HepG2 (cell line): Measurements from ENCODE around the gene CLEC18B. TPM values are rescaled to one million over a fixed set of nuclear protein-coding genes. Genes with fewer than 3 reads are reported as not detected.
A peak's percentile ranks its signal among the peaks of the same experiment; 100 is the strongest.

Source experiments
- ATAC-seq: fragments of 200-7000 bp; cut with Tn5 transposase; 3 replicates; pipeline ENCODE4 v1.9.1; 2020; ENCODE audit warnings: mild to moderate bottlenecking, moderate library complexity
- BruUV-seq: library from RNA; stranded (reverse); fragments of 400-500 nt; replicated peaks from 2 replicates; lab custom pipeline; 2021; lab: Mats Ljungman, UMichigan
- CTCF ChIA-PET: fragments of 300-600 bp; formaldehyde crosslinking; extraction: SDS; loops from one replicate; lab custom pipeline; 2021; ENCODE audit warnings: low total read pairs, inconsistent platforms, low intra/inter-chr PET ratio; lab: Yijun Ruan, JAX
- POLR2A ChIA-PET: fragments of 350-600 bp; sonication (Branson Sonifier 250); formaldehyde crosslinking; loops from one replicate; lab custom pipeline; 2020; ENCODE audit warnings: antibody characterized with exemption, inconsistent platforms; lab: Yijun Ruan, JAX
- DNase-seq: peaks from one replicate; pipeline ENCODE4 v3.0.0-alpha.2; 2015; ENCODE audit warnings: low spot score
- FAIRE-seq: peaks from 3 replicates; lab custom pipeline; 2011; peaks lifted over from hg19 to GRCh38; lab: Jason Lieb, UNC
- H2AFZ ChIP-seq: one replicate; pipeline ENCODE4 v1.6.1; 2011; ENCODE audit warnings: low read length, inconsistent platforms
- H3K27ac ChIP-seq: fragments of 300-600 bp; 3 replicates; pipeline ENCODE4 v1.8.0; 2011; ENCODE audit warnings: mixed run types, mild to moderate bottlenecking, mixed read lengths, low read length, inconsistent platforms; ENCODE audit not compliant: insufficient read depth; ENCODE audit errors: extremely low read length
- H3K27me3 ChIP-seq, 2 experiments: fragments of 200-600 bp in 1 of 2; 2 replicates in 1 of 2; 3 replicates in 1 of 2; pipeline versions ENCODE4 v1.6.0 to v1.8.0; 2011; ENCODE audit warnings: low read length in 2 of 2, mild to moderate bottlenecking in 2 of 2, moderate library complexity in 2 of 2, inconsistent platforms in 1 of 2; ENCODE audit not compliant: insufficient read depth in 2 of 2, control insufficient read depth in 1 of 2
- H3K36me3 ChIP-seq, 2 experiments: fragments of 200-600 bp in 1 of 2; replicated peaks in 1 of 2; 2 replicates in 1 of 2; 3 replicates in 1 of 2; pipeline versions ENCODE4 v1.5.1 to v1.8.0; 2011; ENCODE audit warnings: low read length in 2 of 2, inconsistent platforms in 1 of 2; ENCODE audit not compliant: insufficient read depth in 2 of 2, control insufficient read depth in 1 of 2
- H3K4me1 ChIP-seq: 2 replicates; pipeline ENCODE4 v1.5.1; 2012; ENCODE audit warnings: low read length, inconsistent platforms; ENCODE audit not compliant: insufficient read depth
- H3K4me2 ChIP-seq: 2 replicates; pipeline ENCODE4 v1.6.0; 2011; ENCODE audit warnings: low read depth, low read length, inconsistent platforms
- H3K4me3 ChIP-seq, 3 experiments: fragments of 200-600 bp in 1 of 3; sonication (generic), shearing (Covaris generic) in 1 of 3; replicated peaks in 1 of 3; 2 replicates each; pipeline ENCODE4 v1.5.1; 2011 to 2016; ENCODE audit warnings: low read length in 3 of 3, inconsistent platforms in 2 of 3, low read depth in 2 of 3, mild to moderate bottlenecking in 2 of 3, control low read depth in 1 of 3, mixed read lengths in 1 of 3; ENCODE audit not compliant: insufficient read depth in 1 of 3
- H3K79me2 ChIP-seq: one replicate; pipeline ENCODE4 v1.6.1; 2011; ENCODE audit warnings: low read length, inconsistent platforms; ENCODE audit not compliant: insufficient read depth
- H3K9ac ChIP-seq: 2 replicates; pipeline ENCODE4 v1.6.0; 2011; ENCODE audit warnings: mild to moderate bottlenecking, low read depth, low read length, inconsistent platforms; ENCODE audit not compliant: insufficient read depth
- H3K9me3 ChIP-seq: 2 replicates; pipeline ENCODE4 v1.5.1; 2012; ENCODE audit warnings: mild to moderate bottlenecking, low read length
- H4K20me1 ChIP-seq: 2 replicates; pipeline ENCODE4 v1.6.0; 2011; ENCODE audit warnings: inconsistent platforms, mild to moderate bottlenecking, low read length, moderate library complexity; ENCODE audit not compliant: insufficient read depth
- ZBTB38 ChIP-seq: sonication (generic); formaldehyde crosslinking; IDR thresholded peaks from 2 replicates; pipeline ENCODE4 v1.5.1; 2020; ENCODE audit warnings: mild to moderate bottlenecking, missing genetic modification reagents
- ZFAT ChIP-seq: sonication (generic); formaldehyde crosslinking; conservative IDR thresholded peaks from 2 replicates; pipeline ENCODE4 v1.8.1; 2023; ENCODE audit warnings: missing genetic modification reagents, inconsistent platforms
- ZFP36L2 ChIP-seq: sonication (generic); formaldehyde crosslinking; IDR thresholded peaks from 2 replicates; pipeline ENCODE4 v1.4.0; 2020; ENCODE audit warnings: missing genetic modification reagents
- ZNF687 ChIP-seq: sonication (generic); formaldehyde crosslinking; IDR thresholded peaks from 2 replicates; pipeline ENCODE4 v1.5.1; 2020; ENCODE audit warnings: mild to moderate bottlenecking, missing genetic modification reagents, moderate library complexity
- WGBS: methylation state at CpG from one replicate; pipeline ENCODE4 v1.1.6; 2017; ENCODE audit warnings: low lambda C conversion rate; 5-methylcytosine and 5-hydroxymethylcytosine counted together
- in situ Hi-C: cut with HindIII; loops from 2 replicates; pipeline ENCODE4 v1.10.0; 2017; ENCODE audit warnings: low pct_unique_long_range_greater_than_20kb; ENCODE audit not compliant: extremely low pct_ligation_motif_present
- intact Hi-C: fragments of 100-400 bp; cut with micrococcal nuclease; formaldehyde crosslinking; loops from one replicate; pipeline ENCODE4 v1.10.0; 2022; ENCODE audit not compliant: unreplicated experiment
- polyA plus RNA-seq, 8 experiments: library from polyadenylated mRNA; depleted of rRNA in 3 of 8; stranded (reverse) in 7 of 8; unstranded in 1 of 8; fragments of >200 nt; fragmentation: Illumina TruSeq in 4 of 8; extraction: Trizol in 4 of 8; gene quantifications; 2 replicates each; pipeline versions ENCODE4 v1.2.1 to v1.2.3, GENCODE V29; 2011 to 2016; ENCODE audit warnings: low read depth in 4 of 8, missing spikeins in 1 of 8, mixed read lengths in 1 of 8; ENCODE audit not compliant: insufficient read depth in 1 of 8
- total RNA-seq, 5 experiments: library from RNA; depleted of rRNA; stranded (reverse); fragments of >200 nt; fragmentation: Illumina TruSeq; extraction: Trizol; gene quantifications; 2 replicates each; pipeline ENCODE4 v1.2.3, GENCODE V29; 2016; ENCODE audit warnings: low read depth in 1 of 5

The CLEC18B gene
- total and polyA plus RNA-seq, 2 of the 13 experiments (the other 11 are each of a cell fraction or from before 2014, with no cell fraction given), result 0.31 to 1.1 TPM

DNA sequence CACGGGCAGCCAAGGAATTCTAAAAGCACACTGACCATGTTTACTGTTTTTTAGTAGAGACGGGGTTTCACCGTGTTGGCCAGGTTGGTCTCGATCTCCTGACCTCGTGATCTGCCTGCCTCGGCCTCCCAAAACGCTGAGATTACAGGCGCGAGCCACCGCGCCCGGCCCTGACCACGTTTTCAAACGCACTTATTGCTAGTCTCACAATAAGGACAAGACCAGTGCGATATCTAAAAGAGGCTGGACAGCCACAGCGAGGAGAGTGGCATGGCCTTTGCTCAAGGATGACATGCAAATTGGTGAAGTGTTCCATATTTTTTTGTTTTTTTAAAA, 35.0 kb upstream of the CLEC18B start:
- ChIA-PET CTCF (no interaction called here), POLR2A (no interaction called here)
- Histone ChIP-seq H3K79me2 (no peaks in the 10 kb centered on the region), H4K20me1 (no peaks in the 10 kb centered on the region), H3K9me3 (no peaks in the 10 kb centered on the region), H2AFZ (no peak overlapping the region), H3K4me2 (no peak overlapping the region), H3K27me3 (no peaks in the 10 kb centered on the region), H3K4me3 (no peak overlapping the region), H3K9ac (no peak overlapping the region), H3K36me3 (peaks cover 15 to 58% of the 10 kb centered on the region in 2 experiments), H3K27ac (peak overlapping the region; percentile 52), H3K4me1 (peaks cover 18% of the 10 kb centered on the region)
- intact Hi-C loops (no loop called here), in situ Hi-C loops (no loop called here)
- 94% methylated on average over 16 of the region's 16 CpGs for WGBS
- no peak for DNase-seq
- ATAC-seq, result no peak
- BruUV-seq, result no TSS peak
- FAIRE-seq, result no peak
- TF ChIP-seq ZBTB38 (CRISPR knock-in tag), result peak; percentile 32; the same call in 1 of the 2 replicates
- TF ChIP-seq ZNF687 (CRISPR knock-in tag), result peak; percentile 1; the same call in 1 of the 2 replicates
- TF ChIP-seq ZFP36L2 (CRISPR knock-in tag), result no peak
- TF ChIP-seq ZFAT (CRISPR knock-in tag), result no peak
